T-helper 2 cell treated with Interferon-gamma antibody and Interleukin-4, amounts not matched to agents 5 μg/mL and 100 μg/mL, for 36 hours (primary cell): ENCODE results near the gene TMEM119.
"Not testable (repeated sequence)": the region's sequence is repeated elsewhere in the genome, so short reads cannot be mapped to it uniquely, and the experiment has no call there.

Experiments used
- DNase-seq: peaks from one replicate; pipeline ENCODE4 v3.0.0; 2021; ENCODE audit warnings: low spot score
- H3K27ac Mint-ChIP-seq: one replicate; pipeline ENCODE4 v1.8.0; 2021; ENCODE audit warnings: mild to moderate bottlenecking, mixed read lengths
- H3K27me3 Mint-ChIP-seq: one replicate; pipeline ENCODE4 v1.8.0; 2021; ENCODE audit warnings: low read depth, mixed read lengths
- H3K36me3 Mint-ChIP-seq: one replicate; pipeline ENCODE4 v1.8.0; 2021; ENCODE audit warnings: low read depth, mixed read lengths
- H3K4me1 Mint-ChIP-seq: one replicate; pipeline ENCODE4 v1.8.0; 2021; ENCODE audit warnings: low read depth, mixed read lengths
- H3K4me3 Mint-ChIP-seq: one replicate; pipeline ENCODE4 v1.8.0; 2022; ENCODE audit warnings: mild to moderate bottlenecking, moderate library complexity, mixed read lengths
- H3K9me3 Mint-ChIP-seq: one replicate; pipeline ENCODE4 v1.8.0; 2021; ENCODE audit warnings: mixed read lengths

TMEM119 gene

DNA sequence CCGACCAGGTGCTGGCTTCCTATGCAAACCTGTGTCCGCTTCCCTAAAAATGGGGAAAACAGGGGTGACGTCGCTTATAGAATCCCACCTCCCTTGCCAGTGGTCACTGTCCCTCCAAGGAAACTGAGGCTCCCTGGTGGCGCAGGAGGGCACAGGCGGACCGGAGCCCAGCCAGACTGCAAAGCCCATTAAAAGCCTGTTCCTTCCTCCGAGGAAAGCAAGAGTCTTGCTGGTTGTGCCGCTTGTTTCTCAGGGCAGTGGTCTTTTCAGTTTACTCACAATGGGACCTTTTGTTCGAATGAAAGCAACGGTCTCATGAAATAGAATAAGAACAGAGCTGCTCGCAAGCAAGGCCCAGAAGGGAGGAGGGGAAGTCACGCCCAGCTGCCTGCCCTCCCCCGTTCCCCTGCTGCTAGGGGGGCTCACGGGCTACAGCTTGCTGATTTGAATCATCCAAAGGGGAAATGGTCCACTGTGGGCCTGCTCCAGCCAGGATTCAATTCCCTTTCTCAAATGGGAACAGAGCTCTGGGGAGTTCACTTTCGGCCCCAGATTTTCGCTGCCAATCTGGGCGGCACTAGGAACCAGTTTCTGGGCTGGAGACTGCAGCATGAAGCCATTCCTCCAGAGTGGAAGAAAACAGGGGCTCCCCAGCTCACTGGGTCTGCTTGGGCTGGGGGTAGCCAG is 40.4 kb upstream of the TMEM119 start:
- no peak overlapping the region for H3K27ac Mint-ChIP-seq
- no peak for DNase-seq
- H3K4me1 Mint-ChIP-seq, result peaks cover 41% of the 10 kb centered on the region
- peaks cover 2% of the 10 kb centered on the region for H3K36me3 Mint-ChIP-seq
- no peak overlapping the region for H3K4me3 Mint-ChIP-seq
- no peaks in the 10 kb centered on the region for H3K27me3 Mint-ChIP-seq
- H3K9me3 Mint-ChIP-seq, result no peaks in the 10 kb centered on the region

DNA sequence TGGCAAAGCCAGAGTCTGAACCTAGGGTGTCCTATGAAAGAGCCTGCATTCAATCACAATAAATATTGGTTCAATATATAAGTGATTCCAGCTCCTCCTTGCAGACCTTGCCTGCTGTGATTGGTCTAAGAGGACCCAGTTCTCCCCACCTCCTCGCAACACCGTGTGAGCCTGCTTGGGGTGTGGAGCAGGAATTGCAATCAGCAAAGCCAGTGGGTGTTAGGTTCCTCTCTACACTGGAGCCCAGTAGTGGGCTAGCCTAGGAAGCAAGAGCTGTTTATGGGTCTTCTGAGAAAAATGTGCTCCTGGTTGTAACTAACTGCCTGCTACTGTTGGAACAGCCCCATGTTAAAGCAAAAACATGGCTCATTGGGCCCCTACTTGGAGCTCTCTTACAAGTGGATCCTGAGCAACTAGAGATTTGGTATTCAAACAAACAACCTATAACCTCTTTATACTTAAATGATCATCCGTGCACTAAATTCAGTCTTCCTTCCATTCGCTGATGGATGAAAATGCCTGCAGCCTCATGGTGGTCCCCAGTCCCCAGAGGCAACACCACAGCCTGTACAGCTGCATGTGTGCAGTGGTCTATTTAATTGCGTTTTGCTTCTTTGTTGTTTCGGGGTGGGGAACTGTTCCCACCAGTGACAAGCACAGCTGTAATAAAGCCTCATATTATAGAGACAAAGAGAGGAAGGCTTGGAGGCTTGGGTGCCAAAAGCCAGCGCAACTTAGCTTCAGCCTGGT is 39.5 kb upstream of the TMEM119 start:
- DNase-seq, result no peak
- H3K4me3 Mint-ChIP-seq, result peak overlapping the region; percentile 13
- H3K27me3 Mint-ChIP-seq, result no peaks in the 10 kb centered on the region
- peaks cover 10% of the 10 kb centered on the region for H3K36me3 Mint-ChIP-seq
- H3K9me3 Mint-ChIP-seq, result no peaks in the 10 kb centered on the region
- H3K27ac Mint-ChIP-seq, result peak overlapping the region; percentile 43
- peaks cover 41% of the 10 kb centered on the region for H3K4me1 Mint-ChIP-seq

DNA sequence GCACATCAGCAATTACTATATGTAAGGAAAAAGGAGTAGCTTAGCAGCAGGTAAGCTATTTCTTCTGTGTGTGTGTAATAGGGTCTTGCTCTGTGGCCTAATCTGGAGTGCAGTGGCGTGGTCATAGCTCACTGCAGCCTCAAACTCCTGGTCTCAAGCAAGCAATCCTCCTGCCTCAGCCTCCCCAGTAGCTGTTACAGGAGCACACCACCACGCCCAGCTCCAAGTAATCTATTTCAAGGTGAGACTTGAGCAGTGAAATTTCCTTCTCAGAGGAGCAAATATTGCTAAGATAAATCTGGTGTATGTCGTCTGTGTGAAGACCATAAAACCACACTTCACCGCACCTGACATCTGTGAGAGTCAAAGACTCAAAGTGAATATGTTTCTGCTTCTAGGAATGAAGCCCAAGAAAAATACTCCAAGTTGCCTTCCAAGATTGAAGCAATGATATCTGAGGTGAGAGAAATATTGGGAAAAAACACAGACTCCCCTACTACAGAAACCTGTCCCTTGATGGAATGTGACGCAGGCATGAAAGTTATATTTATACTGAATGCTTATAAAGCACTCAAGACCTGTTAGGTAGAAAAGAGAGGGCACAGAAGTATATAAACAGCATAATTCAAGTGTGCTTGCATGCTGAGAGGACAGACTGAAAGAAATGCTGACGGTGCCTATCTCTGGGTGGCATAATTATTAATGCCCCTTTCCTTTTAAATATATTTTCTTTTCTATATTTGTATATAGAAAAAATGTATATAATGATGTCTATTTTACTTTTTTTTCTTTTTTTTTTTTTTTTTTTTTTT is 38.3 kb upstream of the TMEM119 start:
- Mint-ChIP-seq H3K4me1 (peaks cover 36% of the 10 kb centered on the region), H3K9me3 (no peaks in the 10 kb centered on the region), H3K27me3 (no peaks in the 10 kb centered on the region), H3K4me3 (peak overlapping the region; percentile 99), H3K27ac (peak overlapping the region; percentile 99), H3K36me3 (peaks cover 20% of the 10 kb centered on the region)
- DNase-seq, result no peak

DNA sequence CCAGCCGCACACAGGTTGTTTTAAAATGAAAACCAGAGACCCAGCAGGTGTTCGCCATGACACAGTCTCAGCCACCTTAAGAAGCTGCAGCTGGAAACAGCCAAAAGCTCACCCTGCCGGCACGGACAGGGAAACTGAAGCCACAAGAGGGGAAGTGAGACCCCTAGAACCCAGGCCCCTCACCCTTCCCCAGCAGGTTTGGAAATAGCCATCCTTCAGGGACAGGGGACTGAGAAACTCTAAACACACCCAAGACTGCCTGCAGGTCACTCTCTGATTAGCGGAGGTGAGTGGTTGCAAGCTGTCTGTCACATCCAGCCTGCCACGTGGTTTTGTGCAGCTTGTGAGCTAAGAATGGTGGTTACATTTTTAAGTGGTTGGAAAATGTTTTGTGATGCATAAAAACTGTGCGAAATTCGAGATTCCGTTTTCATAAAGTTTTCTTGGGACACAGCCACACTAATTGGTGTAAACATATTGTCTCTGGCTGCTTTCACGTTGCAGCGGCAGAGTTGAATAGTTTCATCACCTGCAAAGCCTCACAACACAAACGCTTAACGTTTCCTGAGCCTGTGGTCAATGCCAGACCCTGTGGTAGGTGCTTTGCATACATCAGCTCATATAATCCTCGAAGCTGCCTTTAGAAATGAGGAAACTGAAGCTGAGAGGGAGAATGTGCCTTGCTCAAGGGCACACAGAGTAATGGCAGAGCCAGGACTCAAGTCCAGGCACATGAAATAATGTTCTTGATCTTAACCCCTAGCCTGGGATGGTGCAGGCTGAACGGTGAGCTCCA is 37.5 kb upstream of the TMEM119 start:
- Mint-ChIP-seq H3K4me3 (peak overlapping the region; percentile 99), H3K4me1 (peaks cover 38% of the 10 kb centered on the region), H3K27ac (peak overlapping the region; percentile 99), H3K36me3 (peaks cover 28% of the 10 kb centered on the region), H3K27me3 (no peaks in the 10 kb centered on the region), H3K9me3 (no peaks in the 10 kb centered on the region)
- DNase-seq, result peak; percentile 63

DNA sequence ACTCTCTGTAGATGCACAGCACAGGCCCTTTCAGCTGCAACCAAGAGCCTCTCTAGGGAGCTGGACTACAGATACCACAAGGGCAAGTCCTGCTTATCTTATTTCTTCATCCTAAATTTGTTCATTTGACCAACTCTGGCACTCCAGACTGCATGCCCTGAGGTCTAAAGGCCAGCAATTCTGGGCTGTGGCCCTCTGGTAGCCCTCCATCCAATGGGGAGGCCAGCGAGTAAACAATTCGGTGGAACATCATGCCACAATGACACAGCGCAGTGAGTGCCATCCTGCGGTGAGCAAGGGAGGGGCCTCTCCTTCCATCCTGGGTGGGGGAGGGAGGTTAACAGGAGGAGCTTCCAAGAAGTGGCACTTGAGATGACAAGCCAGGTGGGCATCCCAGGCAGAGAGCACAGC is 36.5 kb upstream of the TMEM119 start:
- H3K27ac Mint-ChIP-seq, result peak overlapping the region; percentile 99
- DNase-seq, result peak; percentile 59
- H3K27me3 Mint-ChIP-seq, result no peaks in the 10 kb centered on the region

DNA sequence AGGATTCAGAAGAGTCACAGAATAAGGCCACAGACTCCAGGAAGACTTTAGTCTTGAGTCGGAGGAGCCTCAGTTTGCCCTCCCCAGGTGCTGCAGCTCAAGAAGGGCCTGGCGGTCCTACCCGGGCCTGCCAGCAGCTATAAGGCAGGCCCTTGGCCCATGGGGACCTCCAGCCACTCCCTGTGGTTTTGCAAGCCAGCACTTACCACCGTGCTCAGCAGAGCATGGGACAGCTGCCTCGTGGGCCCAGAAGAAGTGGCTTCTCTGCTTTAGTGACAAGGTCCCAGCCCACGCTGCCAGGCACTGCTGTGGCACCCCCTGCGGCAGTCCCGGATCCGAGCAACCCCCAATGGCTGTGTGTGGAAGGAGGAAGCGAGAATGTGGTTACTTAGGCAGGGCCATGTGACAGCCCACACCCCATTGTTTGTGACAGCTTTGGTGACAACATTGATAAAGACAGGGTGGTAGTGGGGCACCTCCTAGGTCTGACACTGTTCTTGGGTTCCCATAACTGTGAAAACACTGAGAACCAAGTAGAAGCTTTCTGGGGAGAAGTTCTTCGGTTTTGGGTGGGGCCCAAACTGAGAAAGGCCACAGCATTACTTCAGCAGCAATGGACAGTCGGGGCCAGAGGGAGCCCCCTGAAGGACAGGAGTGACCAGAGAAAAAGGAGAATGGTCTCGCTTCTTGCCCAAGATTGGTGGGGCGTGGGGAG is 35.8 kb upstream of the TMEM119 start, which contains the start of gene SELPLG:
TSS of gene SELPLG (minus strand) at position 361 of the 715 bp plus-strand sequence. CDS start 9,587 bp downstream, outside the sequence.
- DNase-seq, result peak; percentile 85
- Mint-ChIP-seq H3K9me3 (no peaks in the 10 kb centered on the region), H3K4me3 (peak within 1 kb of the TSS; percentile 99), H3K4me1 (peaks cover 45% of the 10 kb centered on the region), H3K36me3 (peaks cover 44% of the 10 kb centered on the region), H3K27me3 (no peaks in the 10 kb centered on the region), H3K27ac (peak within 1 kb of the TSS; percentile 99)

More for the DNA sequence above, 36.5 kb upstream of the TMEM119 start:
- H3K9me3 Mint-ChIP-seq, result no peaks in the 10 kb centered on the region
- H3K4me1 Mint-ChIP-seq, result peaks cover 43% of the 10 kb centered on the region
- H3K36me3 Mint-ChIP-seq, result peaks cover 38% of the 10 kb centered on the region
- peak overlapping the region; percentile 99 for H3K4me3 Mint-ChIP-seq

DNA sequence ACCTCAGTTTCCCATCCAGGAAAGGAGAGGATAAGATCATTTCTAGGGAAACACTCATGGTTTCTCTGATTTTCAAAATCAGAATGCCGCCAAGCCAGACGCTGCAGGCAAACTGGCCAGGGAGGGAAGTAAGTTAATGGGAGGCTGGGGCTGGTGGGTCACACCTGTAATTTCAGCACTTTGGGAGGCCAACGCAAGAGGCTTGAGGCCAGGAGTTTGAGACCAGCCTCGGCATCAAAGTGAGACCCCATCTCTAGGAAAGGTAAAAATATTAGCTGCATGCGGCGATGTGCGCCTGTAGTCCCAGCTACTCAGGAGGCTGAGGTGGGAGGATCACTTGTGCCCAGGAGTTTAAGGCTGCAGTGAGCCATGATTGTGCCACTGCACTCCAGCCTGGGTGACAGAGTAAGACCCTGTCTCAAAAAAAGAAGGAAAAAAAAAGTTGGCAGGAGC is 35.2 kb upstream of the TMEM119 start:
- Mint-ChIP-seq H3K9me3 (no peaks in the 10 kb centered on the region), H3K4me3 (peak overlapping the region; percentile 99), H3K36me3 (peaks cover 49% of the 10 kb centered on the region), H3K27ac (peak overlapping the region; percentile 99), H3K27me3 (no peaks in the 10 kb centered on the region), H3K4me1 (peaks cover 49% of the 10 kb centered on the region)
- no peak for DNase-seq

DNA sequence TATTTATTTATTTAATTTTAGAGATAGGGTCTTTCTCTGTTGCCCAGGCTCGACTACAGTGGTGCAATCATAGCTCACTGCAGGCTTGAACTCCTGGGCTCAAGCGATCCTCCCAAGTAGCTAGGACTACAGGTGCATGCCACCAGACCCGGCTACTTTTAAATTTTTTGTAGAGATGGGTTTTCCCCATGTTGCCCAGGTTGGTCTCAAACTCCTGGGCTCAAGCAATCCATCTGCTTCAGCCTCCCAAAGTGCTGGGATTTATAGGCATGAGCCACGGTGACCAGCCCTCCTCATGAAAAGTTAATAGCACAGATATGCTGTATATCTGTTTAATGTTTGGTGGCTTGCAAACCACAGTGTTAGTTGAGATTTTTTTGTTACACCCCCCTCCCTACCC is 33.4 kb upstream of the TMEM119 start:
- H3K27me3 Mint-ChIP-seq, H3K9me3 Mint-ChIP-seq, DNase-seq: not testable (repeated sequence)
- Mint-ChIP-seq H3K4me1 (peaks cover 48% of the 10 kb centered on the region), H3K36me3 (peaks cover 56% of the 10 kb centered on the region), H3K27ac (peak overlapping the region; percentile 99), H3K4me3 (peak overlapping the region; percentile 99)

DNA sequence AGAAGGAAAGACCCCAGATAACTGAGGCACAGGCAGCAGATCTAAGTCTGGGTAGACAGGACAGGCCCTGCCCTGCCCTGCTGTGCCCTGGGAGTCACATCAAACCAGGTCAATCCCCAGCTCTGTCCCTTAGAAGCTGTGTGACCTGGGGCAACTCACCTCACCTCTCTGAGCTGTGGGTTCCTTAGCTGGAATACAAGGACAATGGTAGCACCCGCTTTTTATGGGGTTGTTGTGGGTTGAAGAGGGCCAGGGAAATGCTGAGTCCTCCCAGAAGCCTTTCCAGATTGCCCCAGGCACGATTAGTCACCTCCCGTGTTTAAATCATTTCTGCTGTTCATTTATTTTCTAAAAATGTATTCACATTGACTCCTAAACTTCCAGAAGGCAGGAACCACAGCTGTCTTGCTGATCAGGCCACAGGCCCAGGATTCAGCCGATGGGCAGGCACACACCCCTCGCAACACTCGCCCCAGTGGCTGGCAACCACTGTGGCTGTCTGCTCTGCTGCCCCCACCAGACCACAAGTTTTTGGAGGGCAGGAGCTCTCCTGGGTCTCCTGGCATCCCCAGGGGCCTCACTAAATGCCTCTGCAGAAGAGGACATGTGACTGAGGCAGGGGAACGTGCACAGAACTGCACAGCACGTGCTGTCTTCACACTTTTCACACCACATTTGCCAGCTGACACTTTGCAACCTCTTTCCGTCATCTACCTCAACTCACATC is 32.8 kb upstream of the TMEM119 start:
- H3K4me1 Mint-ChIP-seq, result peaks cover 44% of the 10 kb centered on the region
- H3K4me3 Mint-ChIP-seq, result peak overlapping the region; percentile 99
- no peak for DNase-seq
- peaks cover 61% of the 10 kb centered on the region for H3K36me3 Mint-ChIP-seq
- no peaks in the 10 kb centered on the region for H3K27me3 Mint-ChIP-seq
- H3K27ac Mint-ChIP-seq, result peak overlapping the region; percentile 99
- H3K9me3 Mint-ChIP-seq, result no peaks in the 10 kb centered on the region

DNA sequence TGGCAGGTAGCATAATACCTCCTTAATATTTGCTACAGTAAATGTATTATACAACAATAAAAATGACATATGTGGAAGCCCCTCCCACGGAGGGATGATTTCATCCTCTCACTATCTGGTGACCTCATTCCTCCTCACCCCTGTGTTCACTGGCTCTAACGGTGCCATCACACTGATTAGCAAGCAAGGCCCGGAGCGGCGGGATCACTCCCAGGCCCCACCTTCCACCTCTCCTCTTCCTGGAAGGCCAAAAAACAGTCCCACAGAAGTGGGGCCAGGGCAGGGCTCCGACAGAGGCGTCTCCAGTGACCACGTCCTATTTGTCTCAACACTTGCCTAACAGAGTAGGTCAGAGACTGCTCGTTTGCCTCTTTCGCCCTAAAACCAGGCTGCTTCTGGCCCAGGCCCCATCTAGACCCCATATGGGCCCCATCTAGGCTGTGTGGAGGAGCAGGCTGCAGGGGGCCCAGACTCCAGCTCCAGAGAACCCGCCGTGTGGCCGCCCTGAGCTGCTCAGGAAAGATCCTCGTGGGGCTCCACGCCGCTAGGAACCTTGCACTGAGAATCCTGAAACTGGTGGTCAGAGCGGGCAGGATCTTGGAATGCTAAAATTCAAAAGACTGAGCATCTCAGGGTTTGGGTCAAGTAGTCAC is 32.1 kb upstream of the TMEM119 start:
- H3K4me3 Mint-ChIP-seq, result peak overlapping the region; percentile 99
- DNase-seq, result peak; percentile 70

DNA sequence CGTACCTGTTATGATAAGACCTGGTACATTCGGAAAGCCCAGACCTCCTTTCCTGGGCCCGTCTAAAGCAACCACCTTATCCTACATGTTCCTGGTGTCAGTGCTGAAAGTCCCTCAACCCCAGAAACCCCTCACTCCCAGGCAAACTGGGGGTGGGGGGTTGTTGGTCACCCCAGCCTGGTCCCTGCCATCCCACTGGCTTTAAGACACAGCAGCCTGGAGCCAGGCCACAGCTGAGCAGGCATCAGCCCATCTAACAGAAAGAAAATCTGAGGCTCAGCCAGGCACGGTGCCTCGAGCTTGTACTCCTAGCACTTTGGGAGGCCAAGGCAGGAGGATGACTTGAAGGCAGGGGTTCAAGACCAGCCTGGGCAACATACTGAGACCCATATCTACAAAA is 31.3 kb upstream of the TMEM119 start:
- no peaks in the 10 kb centered on the region for H3K9me3 Mint-ChIP-seq
- peaks cover 71% of the 10 kb centered on the region for H3K36me3 Mint-ChIP-seq
- H3K4me3 Mint-ChIP-seq, result peak overlapping the region; percentile 99
- H3K27me3 Mint-ChIP-seq, result no peaks in the 10 kb centered on the region
- H3K27ac Mint-ChIP-seq, result peak overlapping the region; percentile 99
- H3K4me1 Mint-ChIP-seq, result peaks cover 41% of the 10 kb centered on the region
- DNase-seq, result no peak

More for the DNA sequence above, 32.1 kb upstream of the TMEM119 start:
- Mint-ChIP-seq H3K27ac (peak overlapping the region; percentile 99), H3K9me3 (no peaks in the 10 kb centered on the region), H3K4me1 (peaks cover 45% of the 10 kb centered on the region), H3K27me3 (no peaks in the 10 kb centered on the region), H3K36me3 (peaks cover 66% of the 10 kb centered on the region)
